MCF 10A (cell line): Measurements from ENCODE around the gene SYNPO. TPM values are rescaled to one million over a fixed set of nuclear protein-coding genes. Genes with fewer than 3 reads are reported as not detected.

Experiments used
- BruUV-seq: library from RNA; stranded (reverse); fragments of 400-500 nt; replicated peaks from 2 replicates; lab custom pipeline; 2021; lab: Mats Ljungman, UMichigan
- CTCF ChIA-PET: fragments of 300-600 bp; sonication (Branson Sonifier 250); formaldehyde crosslinking; extraction: SDS; loops from one replicate; lab custom pipeline; 2021; ENCODE audit warnings: antibody characterized with exemption, inconsistent platforms; lab: Yijun Ruan, JAX
- POLR2A ChIA-PET: fragments of 300-600, 350-650 bp; sonication (Branson Sonifier 250); formaldehyde crosslinking; extraction: SDS; loops from one replicate; lab custom pipeline; 2020; ENCODE audit warnings: antibody characterized with exemption, inconsistent platforms; lab: Yijun Ruan, JAX
- DNase-seq: peaks from one replicate; pipeline ENCODE4 v3.0.0-alpha.2; 2018; ENCODE audit not compliant: unreplicated experiment
- H3K27ac Mint-ChIP-seq: one replicate; pipeline ENCODE4 v1.8.0; 2022; ENCODE audit warnings: mild to moderate bottlenecking, low read depth, mixed read lengths; ENCODE audit not compliant: unreplicated experiment
- H3K27me3 Mint-ChIP-seq: one replicate; pipeline ENCODE4 v1.8.0; 2022; ENCODE audit warnings: mixed read lengths; ENCODE audit not compliant: insufficient read depth, unreplicated experiment
- H3K36me3 Mint-ChIP-seq: one replicate; pipeline ENCODE4 v1.8.0; 2022; ENCODE audit warnings: mild to moderate bottlenecking, moderate library complexity, mixed read lengths; ENCODE audit not compliant: insufficient read depth, unreplicated experiment
- H3K4me1 Mint-ChIP-seq: one replicate; pipeline ENCODE4 v1.8.0; 2022; ENCODE audit warnings: mixed read lengths; ENCODE audit not compliant: insufficient read depth, unreplicated experiment
- H3K4me3 Mint-ChIP-seq: one replicate; pipeline ENCODE4 v1.8.0; 2022; ENCODE audit warnings: mild to moderate bottlenecking, moderate library complexity, mixed read lengths; ENCODE audit not compliant: unreplicated experiment
- H3K9me3 Mint-ChIP-seq: one replicate; pipeline ENCODE4 v1.8.0; 2022; ENCODE audit warnings: mixed read lengths; ENCODE audit not compliant: unreplicated experiment
- CTCF ChIP-seq: fragments of 200-600 bp; IDR thresholded peaks from one replicate; pipeline ENCODE4 v1.8.0; 2022; ENCODE audit warnings: antibody characterized with exemption, mild to moderate bottlenecking; ENCODE audit not compliant: unreplicated experiment
- intact Hi-C: fragments of 100-400 bp; cut with micrococcal nuclease; formaldehyde crosslinking; loops from 2 replicates; pipeline ENCODE4 v1.14.1; 2022
- total RNA-seq: library from RNA; stranded (reverse); gene quantifications from 2 replicates; pipeline ENCODE4 v1.2.3, GENCODE V29; 2022

The SYNPO gene
- total RNA-seq, 1 experiment from 2014 or later: 6.3 TPM

GRCh38 chr5:150692276-150692675, 51.8 kb downstream of the SYNPO start:
- Mint-ChIP-seq H3K4me1 (no peaks in the 10 kb centered on the region), H3K27me3 (no peaks in the 10 kb centered on the region), H3K4me3 (no peak overlapping the region)

GRCh38 chr5:150694612-150695011, 54.2 kb downstream of the SYNPO start:
- ChIA-PET CTCF (interaction anchor here (0.6 to 2.4 kb wide), 6 partner anchors 37 to 660 kb away, joined by 3 to 14 read pairs (median 4); no protein-coding TSS in a partner anchor), POLR2A (interaction anchor here (0.7 to 1.8 kb wide), 4 partner anchors 8 to 35 kb away, joined by 3 to 4 read pairs (median 3); no protein-coding TSS in a partner anchor)
- peak; percentile 38 for DNase-seq
- BruUV-seq: no TSS peak
- no peak for TF ChIP-seq CTCF
- H3K27ac Mint-ChIP-seq: no peak overlapping the region
- H3K27me3 Mint-ChIP-seq: no peaks in the 10 kb centered on the region
- intact Hi-C loops: no loop called here
- peaks cover 93% of the 10 kb centered on the region for H3K36me3 Mint-ChIP-seq
- no peaks in the 10 kb centered on the region for H3K4me1 Mint-ChIP-seq
- H3K9me3 Mint-ChIP-seq: no peaks in the 10 kb centered on the region
- no peak overlapping the region for H3K4me3 Mint-ChIP-seq

More at GRCh38 chr5:150692276-150692675, 51.8 kb downstream of the SYNPO start:
- intact Hi-C loops: no loop called here
- Mint-ChIP-seq H3K36me3 (peaks cover 94% of the 10 kb centered on the region), H3K9me3 (no peaks in the 10 kb centered on the region), H3K27ac (no peak overlapping the region)
- ChIA-PET POLR2A (no interaction called here), CTCF (interaction anchor here (2.0 kb wide), 1 partner anchor 8 kb away, joined by 12 read pairs; the partner anchor contains the start of gene RBM22)
- no TSS peak for BruUV-seq
- no peak for DNase-seq
- no peak for TF ChIP-seq CTCF

GRCh38 chr5:150700246-150700593, 59.8 kb downstream of the SYNPO start:
- H3K27ac Mint-ChIP-seq: no peak overlapping the region
- H3K4me3 Mint-ChIP-seq: no peak overlapping the region
- H3K36me3 Mint-ChIP-seq: peaks cover 47% of the 10 kb centered on the region
- H3K9me3 Mint-ChIP-seq: no peaks in the 10 kb centered on the region
- peaks cover 6% of the 10 kb centered on the region for H3K4me1 Mint-ChIP-seq
- TF ChIP-seq CTCF: no peak
- ChIA-PET POLR2A (interaction anchor here (0.5 to 5.1 kb wide), 41 partner anchors 9 to 1872 kb away, joined by 3 to 101 read pairs (median 4); partner anchors contain the start of genes DCTN4, GM2A, MYOZ3 and RPS14), CTCF (interaction anchor here (0.6 to 8.6 kb wide), 52 partner anchors 9 to 522 kb away, joined by 3 to 109 read pairs (median 6); partner anchors contain the start of genes DCTN4, IRGM, MYOZ3 and SMIM3)
- no peak for DNase-seq
- no TSS peak for BruUV-seq
- intact Hi-C loops: loop anchor here (1.0 to 10.0 kb wide), 5 partner anchors 79 to 465 kb away; no protein-coding TSS in a partner anchor
- H3K27me3 Mint-ChIP-seq: no peaks in the 10 kb centered on the region

GRCh38 chr5:150700594-150701377, 60.3 kb downstream of the SYNPO start, which contains the start of gene RBM22:
Gene RBM22 (minus strand): TSS chr5:150701062. CDS start chr5:150700985, 77 bp downstream.
- no peak within 1 kb of the TSS for H3K4me3 Mint-ChIP-seq
- peaks cover 46% of the 10 kb centered on the region for H3K36me3 Mint-ChIP-seq
- H3K27ac Mint-ChIP-seq: no peak within 1 kb of the TSS
- no TSS peak for BruUV-seq
- peaks cover 6% of the 10 kb centered on the region for H3K4me1 Mint-ChIP-seq
- POLR2A ChIA-PET: interaction anchor here (0.5 to 5.1 kb wide), 53 partner anchors 8 to 1873 kb away, joined by 3 to 101 read pairs (median 4); partner anchors contain the start of genes DCTN4, GM2A, MYOZ3 and RPS14
- intact Hi-C loops: loop anchor here (1.0 to 10.0 kb wide), 5 partner anchors 79 to 464 kb away; no protein-coding TSS in a partner anchor
- H3K27me3 Mint-ChIP-seq: no peaks in the 10 kb centered on the region
- peak; percentile 76 for TF ChIP-seq CTCF
- CTCF ChIA-PET: interaction anchor here (0.5 to 8.6 kb wide), 47 partner anchors 8 to 244 kb away, joined by 3 to 109 read pairs (median 6); partner anchors contain the start of genes DCTN4, IRGM, MYOZ3 and SMIM3
- DNase-seq: peak; percentile 95
- no peaks in the 10 kb centered on the region for H3K9me3 Mint-ChIP-seq
